ENCODE data around the gene LOXL4. TPM values are rescaled to one million over a fixed set of nuclear protein-coding genes. Genes with fewer than 3 reads are reported as not detected.

The LOXL4 gene
- total RNA-seq = 4.2 TPM

DNA sequence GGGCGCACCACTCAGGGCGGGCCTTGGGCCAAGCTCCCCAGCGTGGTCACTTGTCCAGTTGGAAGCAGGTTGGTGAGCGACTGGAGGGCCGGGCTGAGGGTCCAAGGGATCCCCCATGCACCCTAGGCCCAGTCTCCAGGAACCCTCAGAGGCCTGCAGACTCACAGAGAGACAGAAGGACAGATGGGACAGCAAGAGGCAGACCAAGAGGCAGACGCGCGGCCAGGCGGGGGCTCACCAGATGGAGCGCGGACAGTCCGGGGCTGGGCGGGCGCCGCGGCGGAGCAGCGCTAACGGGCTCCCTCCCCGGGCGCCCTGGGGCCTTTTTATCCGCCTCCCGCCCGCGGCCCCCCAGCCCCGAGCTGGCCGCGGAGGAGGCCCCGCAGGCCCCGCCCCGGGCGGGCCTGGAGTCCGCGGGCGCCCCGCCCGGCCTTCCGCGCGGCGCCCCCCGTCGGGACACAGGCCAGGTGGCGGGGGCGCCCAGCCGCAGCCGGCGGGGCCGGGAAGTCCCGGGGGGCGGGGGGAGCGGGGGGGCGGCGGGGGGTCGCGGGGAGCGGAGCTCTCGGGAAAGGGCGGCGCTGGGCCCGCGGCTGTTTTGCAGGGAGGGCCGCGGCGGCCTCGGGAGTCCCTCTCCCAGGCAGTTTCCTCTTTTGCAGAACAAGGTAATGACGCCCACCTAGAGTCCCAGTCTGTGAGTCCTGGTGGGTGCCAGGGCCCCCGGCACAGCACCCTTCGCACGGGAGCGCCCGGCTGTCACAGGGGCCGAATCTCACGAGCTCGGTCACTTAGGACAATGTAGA lies at the start of gene LOXL4:
Gene LOXL4 (minus strand): TSS at position 301 of the 800 bp plus-strand sequence. CDS start 5,175 bp downstream, outside the sequence.
- H3K9ac ChIP-seq (ENCODE audit: low read depth in 1 of 3, low read length in 3 of 3) = peak within 1 kb of the TSS; percentile 62 to 83 (median 80)
- peak within 1 kb of the TSS; percentile 62 to 72 (median 64) for H3K4me3 ChIP-seq (ENCODE audit: low read length in 3 of 3)
- no peaks in the 10 kb centered on the region for H3K27me3 ChIP-seq (ENCODE audit: control insufficient read depth in 3 of 3, insufficient read depth in 3 of 3, low read length in 3 of 3)
- H3K9me3 ChIP-seq (ENCODE audit: control insufficient read depth in 3 of 3, low read length in 3 of 3) = no peaks in the 10 kb centered on the region
- peak within 1 kb of the TSS; percentile 81 for H3K27ac ChIP-seq (ENCODE audit: low read depth, low read length)
- H3K4me1 ChIP-seq (ENCODE audit: control insufficient read depth in 3 of 3, insufficient read depth in 3 of 3, low read length in 3 of 3) = peaks cover 36 to 49% (median 40%) of the 10 kb centered on the region in 3 donors
- H3K36me3 ChIP-seq (ENCODE audit: control insufficient read depth in 3 of 3, insufficient read depth in 3 of 3, low read length in 3 of 3) = no peaks in the 10 kb centered on the region

DNA sequence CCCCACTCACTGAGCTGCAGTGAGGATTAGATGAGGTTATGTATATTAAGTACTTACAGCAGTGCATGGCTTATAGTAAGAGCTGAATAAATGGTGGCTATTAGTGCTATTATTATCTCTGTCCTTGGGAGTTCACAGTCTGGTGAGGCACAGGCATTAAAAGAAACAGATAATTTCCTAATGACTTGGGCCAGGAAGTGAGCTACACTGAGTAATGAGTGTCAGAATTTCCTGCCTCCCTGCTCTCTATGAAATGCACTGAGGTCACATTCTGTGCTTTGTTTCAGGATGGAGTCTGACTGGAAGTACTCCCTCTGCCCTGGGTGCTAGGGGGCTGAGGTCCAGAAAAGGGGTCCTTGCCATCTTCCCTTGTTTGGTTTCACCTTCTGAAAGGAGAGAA lies 48.7 kb upstream of the LOXL4 start:
- no peaks in the 10 kb centered on the region for H3K36me3 ChIP-seq (ENCODE audit: control insufficient read depth in 3 of 3, insufficient read depth in 3 of 3, low read length in 3 of 3)
- peaks cover 0 to 5% (median 0%) of the 10 kb centered on the region in 3 donors for H3K27me3 ChIP-seq (ENCODE audit: control insufficient read depth in 3 of 3, insufficient read depth in 3 of 3, low read length in 3 of 3)
- H3K4me3 ChIP-seq (ENCODE audit: low read length in 3 of 3) = no peak overlapping the region
- H3K27ac ChIP-seq (ENCODE audit: low read depth, low read length) = no peak overlapping the region
- no peaks in the 10 kb centered on the region for H3K9me3 ChIP-seq (ENCODE audit: control insufficient read depth in 3 of 3, low read length in 3 of 3)
- no peak overlapping the region for H3K9ac ChIP-seq (ENCODE audit: low read depth in 1 of 3, low read length in 3 of 3)
- H3K4me1 ChIP-seq (ENCODE audit: control insufficient read depth in 3 of 3, insufficient read depth in 3 of 3, low read length in 3 of 3) = peaks cover 17 to 43% (median 27%) of the 10 kb centered on the region in 3 donors

DNA sequence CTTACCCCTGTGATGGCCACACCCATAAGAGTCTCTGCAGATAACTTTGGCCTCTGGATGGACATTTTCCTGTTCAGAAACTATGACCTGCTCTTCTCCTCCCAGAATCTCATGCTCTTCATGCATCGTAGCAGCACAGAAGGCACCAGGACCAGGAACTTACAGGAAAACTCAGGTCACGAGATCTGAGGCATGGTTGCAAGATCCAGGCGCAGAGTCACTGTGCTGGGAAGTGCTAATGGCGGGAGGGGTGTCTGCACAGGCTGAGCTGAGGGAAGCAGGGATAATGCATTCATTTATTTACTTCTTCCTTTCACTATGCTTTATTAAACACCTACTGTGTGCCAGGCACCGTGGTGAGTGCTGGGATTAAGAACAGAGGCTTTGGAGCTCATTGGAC lies 48.2 kb upstream of the LOXL4 start:
- Histone ChIP-seq H3K9me3 (ENCODE audit: control insufficient read depth in 3 of 3, low read length in 3 of 3) (no peaks in the 10 kb centered on the region), H3K4me3 (ENCODE audit: low read length in 3 of 3) (no peak overlapping the region), H3K9ac (ENCODE audit: low read depth in 1 of 3, low read length in 3 of 3) (no peak overlapping the region), H3K27ac (ENCODE audit: low read depth, low read length) (no peak overlapping the region), H3K36me3 (ENCODE audit: control insufficient read depth in 3 of 3, insufficient read depth in 3 of 3, low read length in 3 of 3) (no peaks in the 10 kb centered on the region), H3K27me3 (ENCODE audit: control insufficient read depth in 3 of 3, insufficient read depth in 3 of 3, low read length in 3 of 3) (peaks cover 0 to 2% (median 0%) of the 10 kb centered on the region in 3 donors), H3K4me1 (ENCODE audit: control insufficient read depth in 3 of 3, insufficient read depth in 3 of 3, low read length in 3 of 3) (peaks cover 17 to 43% (median 27%) of the 10 kb centered on the region in 3 donors)

DNA sequence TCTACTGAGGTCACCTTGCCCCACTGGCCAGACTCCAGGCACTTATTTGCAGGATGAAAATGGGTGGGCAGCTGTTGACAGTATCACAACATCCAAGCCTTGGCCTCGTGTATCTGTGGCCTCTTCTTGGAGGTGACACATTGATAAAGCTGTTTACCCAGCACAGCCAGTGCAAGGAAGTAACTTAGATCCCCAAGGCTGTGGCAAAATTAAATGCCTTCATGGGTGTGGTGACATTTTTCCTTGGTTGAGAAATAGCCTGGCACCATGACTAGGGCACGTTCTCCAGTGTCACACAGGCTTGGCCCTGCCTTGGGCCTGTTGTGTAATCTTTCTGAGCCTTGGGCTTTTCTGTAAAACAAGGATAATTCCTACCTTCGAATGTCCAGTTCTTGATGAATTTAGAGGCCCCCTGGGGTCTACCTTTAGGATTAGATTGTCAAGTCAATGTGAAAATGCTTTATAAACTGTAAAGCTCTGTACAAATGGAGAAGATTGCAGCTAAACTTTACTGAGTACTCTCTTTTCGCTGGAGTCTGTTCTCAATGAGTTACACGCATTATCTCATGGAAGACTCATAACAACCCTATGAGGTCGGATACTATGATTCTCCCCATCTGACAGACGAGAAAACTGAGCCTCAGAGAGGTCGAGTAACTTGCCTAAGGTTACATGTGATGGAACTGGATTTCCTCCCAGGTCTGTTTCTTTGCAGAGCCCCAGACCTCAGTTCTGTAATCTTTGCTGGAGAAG lies 46.7 kb upstream of the LOXL4 start:
- peak overlapping the region; percentile 59 for H3K27ac ChIP-seq (ENCODE audit: low read depth, low read length)
- H3K36me3 ChIP-seq (ENCODE audit: control insufficient read depth in 3 of 3, insufficient read depth in 3 of 3, low read length in 3 of 3) = no peaks in the 10 kb centered on the region

DNA sequence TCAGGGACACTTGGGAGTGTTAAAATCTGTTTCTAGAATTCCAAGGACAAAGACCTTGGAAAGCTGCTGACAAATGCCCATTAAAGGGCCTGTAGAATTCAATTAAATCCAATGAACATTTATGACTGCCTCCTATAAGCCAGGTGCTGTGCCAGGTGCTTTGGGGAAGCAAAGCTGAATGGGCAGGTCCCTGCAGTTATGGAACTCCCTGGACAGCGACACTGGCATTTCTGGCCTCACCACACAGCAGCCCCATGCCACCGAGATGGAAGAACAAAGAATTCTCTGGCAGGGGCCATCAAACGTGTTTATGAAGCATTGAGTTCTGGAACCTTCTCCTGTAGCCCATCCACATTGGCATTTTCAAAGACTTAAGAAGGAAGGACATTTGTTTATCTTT lies 45.6 kb upstream of the LOXL4 start:
- H3K27me3 ChIP-seq (ENCODE audit: control insufficient read depth in 3 of 3, insufficient read depth in 3 of 3, low read length in 3 of 3) = peaks cover 0 to 4% (median 0%) of the 10 kb centered on the region in 3 donors
- no peaks in the 10 kb centered on the region for H3K36me3 ChIP-seq (ENCODE audit: control insufficient read depth in 3 of 3, insufficient read depth in 3 of 3, low read length in 3 of 3)
- no peak overlapping the region for H3K9ac ChIP-seq (ENCODE audit: low read depth in 1 of 3, low read length in 3 of 3)
- H3K4me3 ChIP-seq (ENCODE audit: low read length in 3 of 3) = no peak overlapping the region
- H3K27ac ChIP-seq (ENCODE audit: low read depth, low read length) = peak overlapping the region; percentile 59
- H3K4me1 ChIP-seq (ENCODE audit: control insufficient read depth in 3 of 3, insufficient read depth in 3 of 3, low read length in 3 of 3) = peaks cover 17 to 55% (median 40%) of the 10 kb centered on the region in 3 donors
- no peaks in the 10 kb centered on the region for H3K9me3 ChIP-seq (ENCODE audit: control insufficient read depth in 3 of 3, low read length in 3 of 3)

More for the DNA sequence above, 46.7 kb upstream of the LOXL4 start:
- Histone ChIP-seq H3K4me1 (ENCODE audit: control insufficient read depth in 3 of 3, insufficient read depth in 3 of 3, low read length in 3 of 3) (peaks cover 17 to 46% (median 32%) of the 10 kb centered on the region in 3 donors), H3K4me3 (ENCODE audit: low read length in 3 of 3) (no peak overlapping the region), H3K27me3 (ENCODE audit: control insufficient read depth in 3 of 3, insufficient read depth in 3 of 3, low read length in 3 of 3) (peaks cover 0 to 2% (median 0%) of the 10 kb centered on the region in 3 donors), H3K9me3 (ENCODE audit: control insufficient read depth in 3 of 3, low read length in 3 of 3) (no peaks in the 10 kb centered on the region), H3K9ac (ENCODE audit: low read depth in 1 of 3, low read length in 3 of 3) (no peak overlapping the region)

DNA sequence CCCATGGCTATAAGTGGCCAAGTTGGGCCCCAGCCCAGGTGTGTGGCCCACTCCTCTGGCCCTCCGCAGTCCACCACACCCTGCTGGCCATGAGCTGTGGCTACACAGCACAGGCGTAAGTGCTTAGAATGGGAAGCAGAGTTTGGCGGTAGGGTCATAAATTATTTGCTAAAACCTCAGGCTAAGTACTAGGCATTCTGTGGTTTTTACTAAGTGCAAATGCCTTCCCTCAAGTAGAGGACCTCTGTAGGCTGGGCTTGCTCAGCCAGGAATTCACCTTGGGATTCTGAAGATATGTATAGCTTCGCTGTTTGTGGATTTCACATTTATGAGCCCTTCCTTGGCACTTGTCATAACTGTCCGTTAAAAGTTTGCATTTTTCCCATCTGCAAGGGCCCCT lies 44.8 kb upstream of the LOXL4 start:
- no peak overlapping the region for H3K27ac ChIP-seq (ENCODE audit: low read depth, low read length)
- H3K9me3 ChIP-seq (ENCODE audit: control insufficient read depth in 3 of 3, low read length in 3 of 3) = no peaks in the 10 kb centered on the region
- peaks cover 0 to 4% (median 0%) of the 10 kb centered on the region in 3 donors for H3K27me3 ChIP-seq (ENCODE audit: control insufficient read depth in 3 of 3, insufficient read depth in 3 of 3, low read length in 3 of 3)
- peaks cover 17 to 58% (median 40%) of the 10 kb centered on the region in 3 donors for H3K4me1 ChIP-seq (ENCODE audit: control insufficient read depth in 3 of 3, insufficient read depth in 3 of 3, low read length in 3 of 3)
- no peaks in the 10 kb centered on the region for H3K36me3 ChIP-seq (ENCODE audit: control insufficient read depth in 3 of 3, insufficient read depth in 3 of 3, low read length in 3 of 3)
- H3K9ac ChIP-seq (ENCODE audit: low read depth in 1 of 3, low read length in 3 of 3) = no peak overlapping the region
- H3K4me3 ChIP-seq (ENCODE audit: low read length in 3 of 3) = no peak overlapping the region

DNA sequence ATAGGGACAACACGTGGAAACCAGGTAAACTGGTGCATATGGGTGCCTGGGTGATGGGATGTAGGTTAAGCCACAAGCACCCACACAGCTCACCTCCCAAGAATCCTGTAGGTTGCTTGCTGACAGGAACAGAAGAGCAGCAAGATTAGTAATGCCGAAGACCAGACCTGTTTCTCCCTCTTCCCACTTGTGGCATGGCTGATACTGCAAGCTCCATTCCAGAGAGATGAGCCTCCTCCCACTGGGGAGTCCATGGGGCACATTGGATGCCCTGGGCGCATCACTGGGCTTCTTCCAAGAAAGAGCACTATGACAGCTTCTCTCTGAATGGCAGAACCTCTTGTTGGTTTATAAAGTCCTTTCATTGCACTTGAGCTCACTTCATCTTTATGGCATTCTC lies 44.4 kb upstream of the LOXL4 start:
- peaks cover 0 to 4% (median 0%) of the 10 kb centered on the region in 3 donors for H3K27me3 ChIP-seq (ENCODE audit: control insufficient read depth in 3 of 3, insufficient read depth in 3 of 3, low read length in 3 of 3)
- no peak overlapping the region for H3K27ac ChIP-seq (ENCODE audit: low read depth, low read length)
- peaks cover 17 to 58% (median 40%) of the 10 kb centered on the region in 3 donors for H3K4me1 ChIP-seq (ENCODE audit: control insufficient read depth in 3 of 3, insufficient read depth in 3 of 3, low read length in 3 of 3)
- H3K4me3 ChIP-seq (ENCODE audit: low read length in 3 of 3) = no peak overlapping the region
- H3K36me3 ChIP-seq (ENCODE audit: control insufficient read depth in 3 of 3, insufficient read depth in 3 of 3, low read length in 3 of 3) = no peaks in the 10 kb centered on the region
- no peak overlapping the region for H3K9ac ChIP-seq (ENCODE audit: low read depth in 1 of 3, low read length in 3 of 3)
- H3K9me3 ChIP-seq (ENCODE audit: control insufficient read depth in 3 of 3, low read length in 3 of 3) = no peaks in the 10 kb centered on the region

DNA sequence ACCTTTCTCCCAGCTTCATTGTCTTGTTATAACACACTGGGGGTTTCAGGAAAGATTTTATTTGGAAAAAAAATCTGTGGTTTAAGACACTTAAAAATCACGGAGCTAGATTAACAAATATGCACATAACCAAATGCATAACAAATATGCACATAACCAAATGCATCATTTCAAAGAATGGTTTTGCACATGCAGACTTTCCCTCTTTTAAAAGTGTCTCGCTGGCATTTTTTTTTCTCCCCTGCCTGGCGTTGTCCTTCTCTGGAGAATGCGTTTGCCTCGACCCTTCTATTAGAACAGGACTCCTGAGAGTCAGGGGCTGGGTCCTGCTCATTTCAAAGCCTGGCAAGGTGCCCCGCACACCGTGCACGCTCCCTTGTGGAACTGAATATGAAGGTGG lies 42.7 kb upstream of the LOXL4 start:
- Histone ChIP-seq H3K36me3 (ENCODE audit: control insufficient read depth in 3 of 3, insufficient read depth in 3 of 3, low read length in 3 of 3) (no peaks in the 10 kb centered on the region), H3K9ac (ENCODE audit: low read depth in 1 of 3, low read length in 3 of 3) (no peak overlapping the region), H3K27me3 (ENCODE audit: control insufficient read depth in 3 of 3, insufficient read depth in 3 of 3, low read length in 3 of 3) (peaks cover 0 to 6% (median 0%) of the 10 kb centered on the region in 3 donors)

DNA sequence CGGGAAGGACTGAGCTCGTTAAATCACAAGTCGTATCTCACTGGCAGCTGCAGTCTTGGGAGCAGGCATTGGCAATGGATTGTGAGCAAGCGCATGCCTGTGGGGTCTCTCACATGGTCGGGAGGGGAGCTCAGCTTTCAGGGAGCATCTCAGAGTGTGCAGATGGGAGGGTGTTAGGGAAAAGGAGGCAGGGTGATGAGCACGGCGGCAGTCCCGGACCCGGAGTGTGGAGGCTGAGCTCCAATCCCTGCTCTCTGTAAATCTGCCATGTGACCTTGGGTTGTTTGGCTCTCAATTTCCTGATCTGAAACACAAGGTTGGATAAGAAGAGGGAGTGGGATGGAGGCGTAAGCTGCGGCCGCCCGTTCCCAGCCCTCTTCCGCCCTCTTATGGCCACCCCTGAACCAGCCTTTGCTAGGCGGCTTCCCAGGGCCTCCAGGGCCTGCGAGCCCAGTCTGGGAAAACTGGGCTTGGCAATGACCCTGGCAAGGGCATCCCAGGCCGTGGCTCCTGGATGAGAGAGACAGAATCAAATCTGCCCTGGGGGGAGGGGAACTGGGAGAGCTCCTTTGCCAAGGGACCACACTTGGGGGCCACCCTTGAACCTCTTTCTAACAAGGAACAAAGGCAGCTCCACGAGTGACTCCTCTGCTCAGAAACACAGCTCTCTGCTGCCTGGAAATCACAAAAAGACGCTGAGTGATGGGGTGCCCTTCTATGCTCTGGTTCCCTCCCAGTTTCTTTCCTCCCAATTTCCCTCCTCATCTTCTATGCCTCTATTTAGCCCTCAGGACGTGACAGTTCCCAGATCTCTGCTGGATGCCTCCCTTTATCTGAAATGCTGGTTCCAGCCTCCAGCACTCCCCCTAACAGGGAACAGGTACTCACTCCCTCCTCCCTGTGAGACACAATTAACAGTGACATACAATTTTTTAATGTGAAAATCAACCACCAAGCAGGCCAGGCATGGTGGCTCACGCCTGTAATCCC lies 41.7 kb upstream of the LOXL4 start:
- Histone ChIP-seq H3K36me3 (ENCODE audit: control insufficient read depth in 3 of 3, insufficient read depth in 3 of 3, low read length in 3 of 3) (no peaks in the 10 kb centered on the region), H3K9ac (ENCODE audit: low read depth in 1 of 3, low read length in 3 of 3) (peak overlapping the region in 2 of 3 donors; percentile 10 to 30), H3K27ac (ENCODE audit: low read depth, low read length) (no peak overlapping the region), H3K4me3 (ENCODE audit: low read length in 3 of 3) (peak overlapping the region; percentile 5 to 58 (median 16)), H3K27me3 (ENCODE audit: control insufficient read depth in 3 of 3, insufficient read depth in 3 of 3, low read length in 3 of 3) (peaks cover 0 to 6% (median 0%) of the 10 kb centered on the region in 3 donors), H3K4me1 (ENCODE audit: control insufficient read depth in 3 of 3, insufficient read depth in 3 of 3, low read length in 3 of 3) (peaks cover 12 to 34% (median 30%) of the 10 kb centered on the region in 3 donors), H3K9me3 (ENCODE audit: control insufficient read depth in 3 of 3, low read length in 3 of 3) (no peaks in the 10 kb centered on the region)

More for the DNA sequence above, 42.7 kb upstream of the LOXL4 start:
- Histone ChIP-seq H3K27ac (ENCODE audit: low read depth, low read length) (no peak overlapping the region), H3K4me3 (ENCODE audit: low read length in 3 of 3) (no peak overlapping the region), H3K9me3 (ENCODE audit: control insufficient read depth in 3 of 3, low read length in 3 of 3) (no peaks in the 10 kb centered on the region), H3K4me1 (ENCODE audit: control insufficient read depth in 3 of 3, insufficient read depth in 3 of 3, low read length in 3 of 3) (peaks cover 17 to 42% (median 32%) of the 10 kb centered on the region in 3 donors)

Measured in skeletal muscle tissue (tissue), 4 donors.